Motor neuron (in vitro differentiated cells): Measurements from ENCODE around the gene FOXO3. TPM values are rescaled to one million over a fixed set of nuclear protein-coding genes. Genes with fewer than 3 reads are reported as not detected.

Experiments
- ATAC-seq, 8 experiments: fragments of 200-7000 bp; cut with Tn5 transposase; replicated peaks in 6 of 8; 2 replicates each; pipeline ENCODE4 v1.8.0; 2021; ENCODE audit warnings: mild to moderate bottlenecking in 8 of 8, moderate library complexity in 8 of 8
- H3K27ac ChIP-seq, 2 donors: fragments of 250-450 bp; sonication (Bioruptor Pico); 2 replicates each; pipeline ENCODE4 v1.9.0; 2021; ENCODE audit warnings: antibody characterized with exemption in 2 of 2, mild to moderate bottlenecking in 2 of 2, moderate library complexity in 1 of 2
- H3K4me1 ChIP-seq, 2 donors: fragments of 250-450 bp; sonication (Bioruptor Pico); replicated peaks in 1 of 2; 2 replicates each; pipeline ENCODE4 v1.6.1; 2021; ENCODE audit warnings: antibody characterized with exemption in 2 of 2, mild to moderate bottlenecking in 2 of 2, moderate library complexity in 1 of 2
- H3K4me3 ChIP-seq, 5 donors: fragments of 250-450 bp; sonication (Bioruptor Pico); 2 replicates each; pipeline ENCODE4 v1.9.0; 2021; ENCODE audit warnings: antibody characterized with exemption in 5 of 5, mild to moderate bottlenecking in 5 of 5, moderate library complexity in 4 of 5
- WGBS, 10 experiments: fragments of 450-650 bp; shearing (Covaris generic); methylation state at CpG; one replicate each; pipeline ENCODE4 v1.0.0; 2022; 5-methylcytosine and 5-hydroxymethylcytosine counted together
- in situ Hi-C, 9 experiments: fragments of 400-800 bp; cut with MboI; loops; one replicate each; pipeline ENCODE4 v1.15.0; 2021; ENCODE audit warnings: low sequenced_read_pairs in 9 of 9, low pct_unique_long_range_greater_than_20kb in 2 of 9; ENCODE audit not compliant: unreplicated experiment in 9 of 9
- total RNA-seq, 8 experiments: library from RNA; unstranded; fragments of 300-600 nt; gene quantifications; 2 replicates each; pipeline versions ENCODE4 v1.2.3 to v1.2.4, GENCODE V29; 2022

Gene FOXO3
- total RNA-seq, 8 experiments from 2014 or later: 11.0 to 71.0 (median 20.8) TPM

DNA sequence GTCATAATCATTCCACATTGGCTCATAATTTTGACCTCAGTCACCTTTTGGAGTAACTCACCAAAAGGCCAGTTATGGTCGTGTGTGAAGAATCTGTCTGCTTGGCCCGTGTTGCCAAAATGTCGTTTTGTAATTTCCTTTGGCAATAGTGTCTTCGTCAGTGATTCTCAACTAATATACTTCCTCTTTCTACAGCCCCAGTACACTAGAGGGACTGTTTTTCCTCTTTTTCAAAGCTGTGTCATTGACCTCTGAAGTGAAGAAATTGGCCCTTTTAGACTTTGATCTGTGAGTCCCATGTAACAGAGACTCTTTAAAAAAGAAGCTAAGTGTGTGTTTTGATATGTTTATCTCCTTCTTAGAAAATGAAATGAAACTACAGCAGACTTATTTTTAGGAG, 5.2 kb downstream of the FOXO3 start:
- no peak for ATAC-seq
- Histone ChIP-seq H3K27ac (no peak overlapping the region), H3K4me1 (peaks cover 15 to 24% of the 10 kb centered on the region in 2 donors), H3K4me3 (no peak overlapping the region)
- 8 to 77% (median 64%) methylated on average over 1 to 4 of the region's 4 CpGs for WGBS, 10 experiments
- in situ Hi-C loops: loop anchor here in 5 of 9 experiments (25.0 kb wide), 1 partner anchor 221 kb away; no protein-coding TSS in a partner anchor

DNA sequence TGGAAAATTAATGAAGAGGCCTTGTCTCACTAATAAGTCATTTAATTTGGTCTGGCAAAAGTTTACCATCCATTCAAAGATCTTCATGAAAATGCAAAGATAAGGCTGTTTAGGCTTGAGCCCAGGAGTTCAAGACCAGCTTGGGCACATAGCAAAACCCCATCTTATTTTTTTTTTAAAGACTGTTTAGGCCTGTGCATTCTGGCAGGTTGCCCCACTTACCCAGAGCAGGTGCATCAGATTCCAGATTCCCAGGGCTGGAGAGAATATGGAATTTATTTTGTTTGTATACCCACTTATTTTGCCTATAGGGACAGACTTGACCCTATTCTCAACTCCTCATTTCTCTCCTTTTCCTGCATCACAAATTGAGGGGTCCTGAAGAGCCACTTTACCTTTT, 5.7 kb downstream of the FOXO3 start:
- Histone ChIP-seq H3K27ac (no peak overlapping the region), H3K4me1 (peaks cover 15 to 24% of the 10 kb centered on the region in 2 donors), H3K4me3 (no peak overlapping the region)
- no peak for ATAC-seq
- in situ Hi-C loops: loop anchor here in 5 of 9 experiments (25.0 kb wide), 1 partner anchor 221 kb away; no protein-coding TSS in a partner anchor

DNA sequence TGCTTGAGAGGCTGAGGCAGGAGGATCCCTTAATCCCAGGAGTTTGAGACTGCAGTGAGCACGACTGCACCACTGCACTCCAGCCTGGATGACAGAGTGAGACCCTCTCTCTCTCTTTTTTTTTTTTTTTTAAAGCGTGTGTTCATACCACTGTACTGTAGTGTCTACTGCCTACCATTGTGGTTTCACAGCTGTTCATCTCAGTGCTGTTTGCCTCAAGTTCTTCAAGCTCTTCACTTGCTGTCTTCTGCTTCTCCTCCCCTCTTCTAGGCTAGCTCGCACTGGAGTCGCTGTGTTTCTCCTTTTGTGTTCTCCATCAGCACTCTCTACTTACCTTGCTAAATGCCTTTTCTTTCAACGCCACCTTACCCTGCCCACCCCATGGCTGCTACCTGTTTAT, 7.4 kb downstream of the FOXO3 start:
- Histone ChIP-seq H3K4me1 (peaks cover 15 to 23% of the 10 kb centered on the region in 2 donors), H3K4me3 (no peak overlapping the region), H3K27ac (no peak overlapping the region)
- in situ Hi-C loops: loop anchor here in 5 of 9 experiments (25.0 kb wide), 1 partner anchor 219 kb away; no protein-coding TSS in a partner anchor
- WGBS, 10 experiments: 90 to 100% (median 100%) methylated on average over 1 to 5 of the region's 5 CpGs; no CpG with 5 or more reads in 2 of the 10 experiments
- ATAC-seq: no peak

DNA sequence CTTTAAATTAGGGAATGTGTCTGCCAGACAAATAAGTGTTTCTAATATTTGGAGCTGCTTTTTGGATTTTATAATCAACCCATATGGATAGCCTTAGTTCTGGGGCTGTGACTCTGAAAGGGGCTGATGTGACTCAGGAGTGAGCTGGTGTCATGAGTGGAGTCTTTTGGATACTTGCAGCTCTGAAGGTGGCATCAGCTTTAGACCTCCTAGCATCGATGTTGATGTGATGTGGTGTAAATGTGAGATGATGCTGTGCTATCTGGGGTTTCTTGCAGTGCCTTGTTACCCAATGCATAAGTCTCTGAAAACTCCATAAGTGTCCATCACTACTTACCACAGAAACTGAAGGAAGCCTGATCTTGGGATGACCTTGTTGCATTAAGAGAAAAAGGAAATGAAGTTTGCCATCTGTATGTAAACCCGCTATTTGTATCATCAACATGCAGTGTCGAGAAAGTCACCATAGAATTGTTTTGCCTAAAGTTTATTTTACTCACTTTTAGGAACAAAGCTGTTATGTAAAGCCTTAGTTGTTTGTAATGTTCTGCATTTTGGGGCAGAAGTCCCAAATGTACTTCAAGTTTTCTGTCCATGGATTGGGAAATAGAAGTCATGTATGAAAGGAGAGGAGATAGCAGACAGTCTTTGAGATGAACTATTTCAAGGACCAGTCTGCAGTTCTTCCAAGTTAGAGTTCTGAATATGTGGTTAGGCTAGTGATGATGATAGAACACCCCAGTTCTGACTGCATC, 8.0 kb downstream of the FOXO3 start:
- WGBS, 10 experiments: 67 to 100% (median 96%) methylated on average over 1 to 3 of the region's 3 CpGs; no CpG with 5 or more reads in 1 of the 10 experiments
- Histone ChIP-seq H3K4me1 (peaks cover 15 to 19% of the 10 kb centered on the region in 2 donors), H3K27ac (no peak overlapping the region), H3K4me3 (no peak overlapping the region)
- in situ Hi-C loops: loop anchor here in 5 of 9 experiments (25.0 kb wide), 1 partner anchor 219 kb away; no protein-coding TSS in a partner anchor
- no peak for ATAC-seq

DNA sequence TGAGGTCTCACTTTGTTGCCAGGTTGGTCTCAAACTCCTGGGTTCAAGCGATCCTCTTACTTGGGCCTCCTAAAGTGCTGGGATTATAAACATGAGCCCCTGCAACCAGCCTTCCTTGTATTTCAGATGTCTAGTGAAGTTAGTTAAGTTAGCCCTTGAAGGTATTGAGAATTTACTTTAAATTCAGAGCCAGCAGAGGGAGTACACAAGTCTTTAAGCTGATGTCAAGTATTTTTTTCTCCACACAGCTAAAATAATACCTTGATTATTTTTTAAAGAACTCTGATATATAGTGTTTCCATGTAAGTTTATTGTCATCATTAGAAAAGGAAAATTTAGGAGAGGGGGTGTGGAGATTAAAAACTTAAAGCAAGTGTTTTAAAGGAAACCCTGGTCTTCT, 9.8 kb downstream of the FOXO3 start:
- Histone ChIP-seq H3K27ac (no peak overlapping the region), H3K4me1 (peaks cover 3 to 5% of the 10 kb centered on the region in 2 donors), H3K4me3 (no peak overlapping the region)
- ATAC-seq: no peak
- in situ Hi-C loops: loop anchor here in 5 of 9 experiments (25.0 kb wide), 1 partner anchor 217 kb away; no protein-coding TSS in a partner anchor
- WGBS, 10 experiments: 83 to 100% (median 91%) methylated on average over 1 of the region's 1 CpG; no CpG with 5 or more reads in 4 of the 10 experiments

DNA sequence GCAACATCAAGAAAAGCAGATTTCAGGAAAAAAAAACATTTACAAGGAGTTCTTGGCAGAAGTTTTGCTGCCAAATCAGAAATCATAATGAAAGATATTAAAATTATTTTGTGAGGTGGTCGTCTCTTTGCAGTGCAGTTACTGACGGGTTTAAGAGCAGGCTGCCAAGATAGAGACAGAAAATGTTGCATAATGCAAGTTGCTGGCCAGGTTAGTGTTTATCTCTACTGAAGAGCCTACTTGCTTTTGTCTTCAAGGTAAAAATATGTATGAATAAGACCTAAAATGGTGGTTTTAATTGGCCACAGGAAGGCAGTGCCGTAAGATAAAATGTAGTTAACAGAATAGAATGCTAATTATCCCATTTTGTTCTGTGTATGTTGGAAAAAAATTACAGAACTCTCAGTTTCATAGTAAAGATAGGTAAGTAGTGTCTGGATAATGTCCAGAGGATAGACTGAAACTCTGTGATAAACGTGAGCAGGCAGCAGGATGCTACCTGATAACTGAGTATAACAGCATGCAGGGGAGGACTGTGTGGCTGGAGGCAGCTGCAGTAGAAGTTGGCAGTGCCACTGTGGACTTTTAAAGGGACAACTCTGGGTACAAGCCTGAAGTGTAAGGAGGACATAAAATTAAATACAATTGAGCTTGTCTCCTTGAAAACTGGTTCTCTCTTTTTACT, 13.9 kb downstream of the FOXO3 start:
- no peak for ATAC-seq
- Histone ChIP-seq H3K4me1 (peaks cover 4 to 14% of the 10 kb centered on the region in 2 donors), H3K4me3 (no peak overlapping the region), H3K27ac (no peak overlapping the region)
- WGBS, 10 experiments: 52 to 100% (median 80%) methylated on average over 1 to 4 of the region's 4 CpGs
- in situ Hi-C loops: loop anchor here in 5 of 9 experiments (25.0 kb wide), 1 partner anchor 213 kb away; no protein-coding TSS in a partner anchor

DNA sequence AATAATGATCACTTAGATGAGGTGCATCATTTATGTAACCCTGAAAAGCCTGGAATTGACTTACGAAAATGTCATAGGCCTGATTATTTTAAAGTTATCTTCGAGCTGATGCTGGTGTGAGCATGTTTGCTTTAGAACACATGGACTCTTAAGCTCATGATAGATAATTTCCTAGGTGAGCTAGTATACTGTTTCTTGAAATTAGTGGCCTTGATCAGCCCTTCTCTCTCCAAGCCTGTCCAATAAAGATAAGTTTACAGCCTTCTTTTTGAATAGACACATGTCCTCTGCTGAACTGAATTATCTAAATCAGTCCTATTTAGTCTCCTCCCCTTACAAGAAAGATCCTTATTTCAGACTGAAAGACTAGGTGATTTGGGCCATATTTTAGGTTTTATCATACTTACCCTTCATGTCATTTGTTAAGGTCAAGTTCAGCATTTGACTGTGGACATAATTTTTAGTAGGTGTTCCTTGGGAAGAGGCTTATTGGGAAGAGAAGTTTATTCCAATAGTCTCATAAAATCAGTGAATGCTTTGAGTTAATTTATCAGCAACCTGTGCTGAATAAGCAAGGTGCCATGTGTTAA, 15.3 kb downstream of the FOXO3 start:
- in situ Hi-C loops: no loop called here
- Histone ChIP-seq H3K4me3 (no peak overlapping the region), H3K4me1 (peaks cover 12 to 23% of the 10 kb centered on the region in 2 donors), H3K27ac (no peak overlapping the region)
- ATAC-seq: no peak
- 83 to 100% (median 94%) methylated on average over 1 to 2 of the region's 2 CpGs; no CpG with 5 or more reads in 1 of the 10 experiments for WGBS, 10 experiments

DNA sequence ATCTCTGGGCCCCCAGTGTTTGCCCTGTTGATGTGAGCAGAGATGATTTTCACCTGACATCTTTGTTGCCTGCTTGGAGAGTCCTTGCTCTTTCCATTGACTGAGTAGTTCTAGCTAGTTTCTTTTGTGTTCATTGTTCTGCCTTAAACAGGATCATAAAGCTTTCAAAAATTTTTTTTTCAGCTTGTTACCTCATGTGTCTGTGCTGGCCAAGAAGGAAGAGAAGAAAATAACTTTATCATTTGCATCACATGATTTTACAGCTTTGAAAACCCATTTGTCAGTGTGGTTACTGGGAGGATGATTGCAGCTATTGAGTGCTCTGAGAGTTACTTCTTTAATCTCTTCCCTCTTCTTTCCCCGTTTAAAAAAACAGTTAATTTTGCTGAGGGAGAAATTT, 16.0 kb downstream of the FOXO3 start:
- WGBS, 10 experiments: 43 to 80% (median 62%) methylated on average over 1 of the region's 1 CpG; no CpG with 5 or more reads in 3 of the 10 experiments
- in situ Hi-C loops: no loop called here
- H3K4me1 ChIP-seq: peaks cover 19 to 29% of the 10 kb centered on the region in 2 donors
- no peak overlapping the region for H3K27ac ChIP-seq
- no peak overlapping the region for H3K4me3 ChIP-seq
- peak in 5 of 8 experiments; percentile 51 to 77 (median 72) for ATAC-seq

DNA sequence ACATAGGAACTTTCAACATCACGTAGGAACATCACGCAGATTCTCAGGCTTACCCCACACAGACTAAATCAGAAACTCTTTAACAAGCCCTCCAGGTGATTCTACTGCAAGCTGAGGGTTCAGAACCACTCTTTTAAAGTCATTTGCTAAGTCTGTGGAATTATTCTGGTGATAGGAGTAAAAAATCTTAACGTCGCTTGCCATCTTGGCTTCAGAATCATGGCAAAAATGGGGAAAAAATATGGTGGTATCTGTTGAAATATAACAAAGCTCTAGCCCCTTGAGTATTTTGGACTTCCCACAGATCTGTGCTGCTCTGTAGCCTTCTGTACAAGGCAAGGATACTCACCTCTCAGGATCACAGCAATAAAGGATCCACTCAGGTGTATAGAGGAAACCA, 17.4 kb downstream of the FOXO3 start:
- no peak overlapping the region for H3K27ac ChIP-seq
- H3K4me3 ChIP-seq: no peak overlapping the region
- in situ Hi-C loops: no loop called here
- WGBS, 10 experiments: 93 to 100% (median 100%) methylated on average over 1 to 4 of the region's 4 CpGs; no CpG with 5 or more reads in 3 of the 10 experiments
- H3K4me1 ChIP-seq: peaks cover 20 to 39% of the 10 kb centered on the region in 2 donors
- no peak for ATAC-seq

DNA sequence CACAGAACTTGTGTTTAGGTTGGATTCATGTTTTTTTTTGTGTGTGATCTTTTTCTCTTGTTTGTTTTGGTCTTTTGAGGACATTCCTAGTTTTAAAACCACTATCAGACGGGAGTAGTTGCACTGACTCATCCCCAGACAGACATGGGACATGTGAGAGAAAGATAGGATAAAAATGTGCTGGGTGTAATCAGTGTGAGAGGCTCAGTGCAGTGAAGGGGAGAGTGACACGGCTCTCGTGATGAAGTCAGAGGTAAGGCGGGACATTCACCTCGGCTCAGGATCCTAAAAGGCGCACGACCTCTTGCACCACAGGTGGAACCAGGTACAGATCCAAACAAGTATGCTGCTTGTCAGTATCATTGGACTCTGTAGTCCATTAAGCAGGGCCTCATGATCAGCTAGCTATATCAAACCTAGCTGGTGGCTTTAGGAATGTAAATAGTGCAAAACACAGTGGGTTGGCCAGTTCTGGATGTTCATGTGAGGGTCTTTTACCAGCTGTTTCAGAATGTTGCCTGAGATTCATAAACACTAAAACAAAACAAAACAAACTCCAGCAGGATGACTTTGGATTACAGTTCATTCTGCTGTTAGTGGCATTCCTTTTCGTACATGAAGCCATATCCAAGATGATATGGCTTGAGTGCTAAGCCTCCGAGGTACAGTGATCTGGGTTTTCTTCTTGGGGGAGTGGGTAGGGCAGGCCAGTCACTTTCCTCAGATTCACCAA, 18.0 kb downstream of the FOXO3 start:
- in situ Hi-C loops: no loop called here
- WGBS, 10 experiments: 40 to 100% (median 93%) methylated on average over 2 to 9 of the region's 9 CpGs; no CpG with 5 or more reads in 1 of the 10 experiments
- ATAC-seq: peak in 1 of 8 experiments; percentile 48
- Histone ChIP-seq H3K27ac (no peak overlapping the region), H3K4me1 (peaks cover 20 to 39% of the 10 kb centered on the region in 2 donors), H3K4me3 (no peak overlapping the region)

DNA sequence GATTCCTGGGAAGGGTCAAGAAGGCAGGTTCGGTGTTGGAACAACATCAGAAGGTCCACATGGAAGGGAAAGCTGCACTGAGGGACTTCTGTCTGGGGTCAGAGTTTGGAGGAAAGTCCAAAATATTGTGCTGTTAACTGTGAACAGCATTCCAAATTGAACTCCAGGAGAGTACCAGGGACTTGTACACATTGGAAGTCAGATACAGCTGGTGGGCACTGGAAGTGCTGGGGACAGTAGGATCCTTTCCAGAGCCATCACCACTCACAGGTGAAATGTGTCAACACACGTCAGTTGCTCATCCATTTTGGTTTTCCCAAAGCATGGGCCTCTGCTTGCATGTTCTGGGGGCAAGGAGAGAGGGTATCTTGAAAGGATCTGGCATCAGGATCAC, 18.6 kb downstream of the FOXO3 start:
- Histone ChIP-seq H3K4me3 (no peak overlapping the region), H3K27ac (no peak overlapping the region), H3K4me1 (peaks cover 20 to 39% of the 10 kb centered on the region in 2 donors)
- WGBS, 10 experiments: 92 to 100% (median 96%) methylated on average over 1 to 2 of the region's 2 CpGs; no CpG with 5 or more reads in 6 of the 10 experiments
- in situ Hi-C loops: no loop called here
- ATAC-seq: no peak

DNA sequence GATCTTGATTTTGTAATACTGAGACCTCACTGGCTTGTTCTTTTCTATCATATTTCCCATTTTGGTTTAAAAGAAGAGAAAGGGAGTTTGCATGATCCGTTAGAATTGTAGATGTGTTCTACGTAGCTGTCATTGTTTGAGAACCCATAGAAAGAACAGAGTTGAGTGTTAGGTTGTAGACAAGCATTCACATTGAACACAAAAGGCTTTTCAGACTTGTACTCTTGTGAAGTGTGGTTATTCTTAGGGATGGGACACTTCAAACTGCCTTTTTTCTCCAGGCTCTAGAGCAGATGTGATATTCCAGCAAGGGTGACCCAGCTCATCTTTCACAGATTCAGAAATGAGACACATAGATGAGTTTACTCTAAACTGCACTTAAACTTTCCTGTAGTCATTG, 19.9 kb downstream of the FOXO3 start:
- in situ Hi-C loops: no loop called here
- no peak overlapping the region for H3K27ac ChIP-seq

More for the DNA sequence above, 19.9 kb downstream of the FOXO3 start:
- WGBS, 10 experiments: 13 to 100% (median 100%) methylated on average over 1 to 2 of the region's 2 CpGs; no CpG with 5 or more reads in 7 of the 10 experiments
- H3K4me1 ChIP-seq: peaks cover 20 to 39% of the 10 kb centered on the region in 2 donors
- H3K4me3 ChIP-seq: no peak overlapping the region
- peak in 4 of 8 experiments; percentile 25 to 33 (median 33) for ATAC-seq
